GM21717 (cell line): ENCODE results near the gene KCNN3.

ENCODE experiments used
- ATAC-seq: cut with Tn5 transposase; IDR thresholded peaks from one replicate; pipeline ENCODE4 v1.9.1; 2021; ENCODE audit warnings: mild to moderate bottlenecking, moderate library complexity; ENCODE audit not compliant: unreplicated experiment

The KCNN3 gene

GRCh38 chr1:154774175-154774855 is 95.8 kb downstream of the KCNN3 start:
- ATAC-seq, result no peak

- ATAC-seq, result no peak
Observed at GRCh38 chr1:154773551-154773950, 96.5 kb downstream of the KCNN3 start.

- ATAC-seq, result no peak
Observed at GRCh38 chr1:154772606-154773506, 97.2 kb downstream of the KCNN3 start.

- no peak for ATAC-seq
Observed at GRCh38 chr1:154772056-154772455, 98.0 kb downstream of the KCNN3 start.

GRCh38 chr1:154770897-154771594 is 99.0 kb downstream of the KCNN3 start:
- no peak for ATAC-seq

GRCh38 chr1:154769193-154769895 is 100.7 kb downstream of the KCNN3 start:
- no peak for ATAC-seq

- no peak for ATAC-seq
Observed at GRCh38 chr1:154768456-154769125, 101.5 kb downstream of the KCNN3 start.

- ATAC-seq, result no peak
Observed at GRCh38 chr1:154767315-154768240, 102.5 kb downstream of the KCNN3 start.

GRCh38 chr1:154765970-154766369 is 104.1 kb downstream of the KCNN3 start:
- no peak for ATAC-seq

- ATAC-seq, result no peak
Observed at GRCh38 chr1:154764773-154765172, 105.3 kb downstream of the KCNN3 start.

- ATAC-seq, result no peak
Observed at GRCh38 chr1:154764181-154764580, 105.9 kb downstream of the KCNN3 start.

- ATAC-seq, result no peak
Observed at GRCh38 chr1:154760469-154760933, 109.6 kb downstream of the KCNN3 start.

- no peak for ATAC-seq
Observed at GRCh38 chr1:154759793-154760192, 110.3 kb downstream of the KCNN3 start.

GRCh38 chr1:154759196-154759595 is 110.9 kb downstream of the KCNN3 start:
- ATAC-seq, result no peak

GRCh38 chr1:154758346-154758745 is 111.7 kb downstream of the KCNN3 start:
- no peak for ATAC-seq

GRCh38 chr1:154756793-154757548 is 113.1 kb downstream of the KCNN3 start:
- no peak for ATAC-seq

GRCh38 chr1:154755858-154756730 is 114.0 kb downstream of the KCNN3 start:
- ATAC-seq, result no peak
